ENCODE measurements around the gene STAT4.

STAT4 gene

DNA sequence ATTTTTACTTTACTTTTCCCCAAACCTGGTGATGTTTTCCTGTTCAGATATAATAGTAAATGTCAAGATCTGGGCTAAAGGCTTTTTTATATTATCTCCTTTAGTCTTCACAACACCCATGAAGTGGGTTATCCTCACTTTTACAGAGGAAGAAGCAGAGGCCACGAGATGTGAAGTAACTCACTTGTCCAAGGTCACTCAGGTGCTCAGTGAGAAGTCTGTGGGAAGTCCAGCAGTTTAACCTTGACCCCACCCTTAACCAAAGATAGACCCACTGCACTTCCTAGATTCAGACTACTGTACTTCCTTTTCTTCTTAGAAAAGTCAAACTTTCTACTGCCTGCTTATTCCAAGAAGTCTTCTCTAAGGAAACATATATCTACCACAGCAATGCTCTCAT is 80.5 kb downstream of the STAT4 start:
- no peak for DNase-seq

- no peak for DNase-seq
Measured at GRCh38 chr2:191069606-191070005, 81.2 kb downstream of the STAT4 start.

- no peak for DNase-seq
Measured at GRCh38 chr2:191066919-191067233, 83.9 kb downstream of the STAT4 start.

DNA sequence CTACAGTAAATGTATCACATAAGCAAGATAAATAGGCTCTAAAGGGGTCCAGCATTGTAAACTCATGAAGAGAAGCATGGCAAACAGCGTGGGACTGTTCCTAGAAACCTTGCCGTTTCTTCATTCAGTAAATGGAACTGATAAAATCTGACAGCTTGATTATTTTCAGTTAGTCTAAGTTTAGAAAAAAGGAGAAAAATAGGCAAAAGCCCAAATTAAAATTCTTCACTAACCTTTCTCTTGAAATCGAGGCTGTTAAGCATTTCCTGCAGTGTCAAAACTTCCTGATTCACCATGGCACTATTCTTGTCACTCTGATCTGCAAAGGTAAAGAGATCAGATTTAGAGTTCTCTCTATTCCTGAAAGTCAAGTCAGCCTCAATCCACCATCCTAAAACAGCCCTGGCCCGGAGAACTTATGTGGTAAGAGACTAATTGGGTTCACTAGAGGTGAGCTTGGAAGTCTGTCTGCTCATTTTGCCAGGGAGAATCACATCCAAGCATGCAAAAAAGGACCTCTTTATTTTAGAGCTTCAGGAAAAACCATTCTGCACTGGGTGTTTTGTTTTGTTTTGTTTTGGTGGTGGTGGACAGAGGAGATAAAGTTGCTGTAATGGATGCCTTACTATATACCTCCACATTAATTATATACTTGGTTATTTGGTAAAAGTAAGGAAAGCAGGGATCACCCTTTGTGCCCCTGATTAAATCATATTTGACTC is 84.4 kb downstream of the STAT4 start:
- DNase-seq, result no peak

GRCh38 chr2:191065785-191066184 is 85.0 kb downstream of the STAT4 start:
- no peak for DNase-seq

GRCh38 chr2:191064590-191064989 is 86.2 kb downstream of the STAT4 start:
- DNase-seq, result no peak

- DNase-seq, result no peak
Measured at GRCh38 chr2:191063584-191063983, 87.2 kb downstream of the STAT4 start.

GRCh38 chr2:191061381-191061980 is 89.3 kb downstream of the STAT4 start:
- no peak for DNase-seq

DNA sequence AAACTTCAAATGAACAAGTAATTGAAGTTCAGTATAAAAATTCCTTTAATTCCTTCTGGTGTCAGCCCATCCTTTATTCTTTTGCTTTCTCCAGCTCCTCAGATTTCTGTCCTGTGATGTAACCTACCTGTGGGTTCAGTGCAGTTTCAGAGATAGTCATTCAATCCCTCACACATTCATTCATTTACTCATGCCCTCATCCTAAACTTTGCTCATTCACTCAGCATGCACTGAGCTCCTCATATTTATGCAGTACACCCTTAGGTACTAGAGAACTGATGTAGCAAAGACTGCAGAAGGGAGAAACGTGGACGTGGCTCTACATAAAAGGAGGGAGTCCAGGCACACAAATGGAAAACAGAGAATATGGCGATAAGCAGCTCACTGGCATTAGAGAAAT is 91.5 kb downstream of the STAT4 start:
- no peak for DNase-seq

DNA sequence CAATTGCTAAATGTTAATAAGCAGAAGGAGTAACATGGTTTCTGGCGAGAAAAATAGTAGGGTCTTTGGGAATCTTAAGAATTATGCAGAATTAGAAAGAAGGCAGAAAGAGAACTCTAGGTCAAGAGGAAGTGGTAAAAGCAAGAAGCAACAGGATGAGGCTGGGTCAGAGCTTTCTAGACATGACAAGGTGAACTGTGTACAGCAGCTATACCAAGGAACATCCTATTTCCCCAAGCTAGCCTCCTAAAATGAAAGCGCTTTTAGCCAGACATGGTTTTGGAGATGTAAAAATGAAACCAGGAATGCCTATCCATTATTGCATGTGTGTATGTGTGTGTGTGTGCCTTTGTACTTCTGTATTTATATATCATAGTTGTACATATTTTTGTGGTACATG is 94.6 kb downstream of the STAT4 start:
- DNase-seq, result no peak

- DNase-seq, result no peak
Measured at GRCh38 chr2:191053256-191053655, 97.5 kb downstream of the STAT4 start.

DNA sequence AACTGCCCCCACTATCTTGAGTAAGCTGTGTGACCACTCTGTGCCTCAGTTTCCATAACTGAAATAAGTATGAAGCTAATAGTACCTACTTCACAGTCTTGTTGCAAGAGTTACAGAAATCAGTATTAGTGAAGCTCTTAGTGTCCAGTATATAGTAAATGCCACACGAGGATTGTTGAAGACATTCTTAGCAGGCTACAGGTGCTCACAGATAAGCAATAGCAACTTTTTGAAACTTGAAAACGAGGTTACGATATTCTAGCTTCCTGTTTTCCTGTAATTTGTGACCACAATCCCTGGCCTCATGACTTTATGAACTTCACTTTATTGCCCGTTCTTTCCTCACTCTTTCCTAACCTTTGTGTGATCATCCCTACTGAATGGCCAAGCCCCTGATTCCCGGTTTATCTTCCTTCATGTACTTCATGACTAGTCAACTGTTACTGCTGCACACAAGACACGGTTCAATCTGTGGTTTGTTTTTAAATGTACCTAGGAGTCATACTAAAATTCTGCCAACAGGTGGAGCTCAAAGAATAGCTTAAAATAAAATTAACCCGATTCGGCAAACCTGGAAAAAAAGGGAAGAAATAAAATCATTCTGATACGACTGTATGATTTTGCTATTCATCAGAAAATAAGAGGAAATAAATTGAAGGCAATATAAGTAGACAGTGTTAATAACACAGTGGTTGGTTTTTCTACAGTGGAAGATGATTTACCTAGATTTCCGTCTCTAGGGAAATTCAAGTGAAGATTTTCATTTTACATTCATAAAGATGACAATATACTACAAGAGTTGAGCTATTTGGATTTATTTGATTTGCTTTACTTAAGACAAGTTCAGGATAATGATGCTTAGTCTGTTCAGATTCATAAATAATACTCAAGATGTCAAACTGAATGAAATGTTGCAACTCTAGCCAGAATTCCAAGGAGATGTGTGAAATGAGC is 98.7 kb downstream of the STAT4 start:
- DNase-seq, result peak; percentile 53

DNA sequence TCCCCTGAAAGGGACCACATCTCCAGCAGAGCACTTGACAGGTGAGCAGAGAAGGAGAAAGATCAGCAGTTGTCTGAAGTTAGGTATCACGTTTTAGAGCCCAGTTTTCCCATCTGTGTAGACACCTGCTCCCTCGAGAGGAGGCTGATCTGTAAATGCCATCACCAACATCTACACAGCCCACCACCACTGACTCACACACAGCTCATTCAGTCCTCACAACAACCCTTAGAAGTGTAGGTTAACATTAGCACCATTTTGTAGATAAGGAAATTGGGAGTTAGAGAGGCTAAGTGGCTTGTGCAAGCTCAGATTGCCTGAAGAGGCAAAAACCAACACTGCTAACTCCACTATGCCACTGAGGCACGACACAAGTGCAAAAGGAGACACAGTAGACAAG is 99.6 kb downstream of the STAT4 start:
- no peak for DNase-seq

DNA sequence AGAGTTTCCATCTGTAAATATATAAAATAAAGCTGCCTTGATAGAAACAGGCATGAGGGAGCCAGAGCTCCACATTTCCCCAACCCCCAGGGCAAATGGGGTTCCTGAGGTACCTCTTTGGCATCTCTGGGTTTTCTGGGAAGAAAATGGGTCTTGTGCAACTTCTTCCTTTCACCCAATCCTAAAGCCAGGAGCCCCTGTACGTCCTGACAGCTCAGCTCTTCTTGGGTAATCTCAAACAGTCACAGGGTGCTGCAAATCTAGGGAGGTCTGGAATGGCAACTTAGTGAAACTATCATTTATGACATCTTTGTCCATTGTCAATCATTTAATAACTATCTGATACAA is 100.2 kb downstream of the STAT4 start:
- no peak for DNase-seq

DNA sequence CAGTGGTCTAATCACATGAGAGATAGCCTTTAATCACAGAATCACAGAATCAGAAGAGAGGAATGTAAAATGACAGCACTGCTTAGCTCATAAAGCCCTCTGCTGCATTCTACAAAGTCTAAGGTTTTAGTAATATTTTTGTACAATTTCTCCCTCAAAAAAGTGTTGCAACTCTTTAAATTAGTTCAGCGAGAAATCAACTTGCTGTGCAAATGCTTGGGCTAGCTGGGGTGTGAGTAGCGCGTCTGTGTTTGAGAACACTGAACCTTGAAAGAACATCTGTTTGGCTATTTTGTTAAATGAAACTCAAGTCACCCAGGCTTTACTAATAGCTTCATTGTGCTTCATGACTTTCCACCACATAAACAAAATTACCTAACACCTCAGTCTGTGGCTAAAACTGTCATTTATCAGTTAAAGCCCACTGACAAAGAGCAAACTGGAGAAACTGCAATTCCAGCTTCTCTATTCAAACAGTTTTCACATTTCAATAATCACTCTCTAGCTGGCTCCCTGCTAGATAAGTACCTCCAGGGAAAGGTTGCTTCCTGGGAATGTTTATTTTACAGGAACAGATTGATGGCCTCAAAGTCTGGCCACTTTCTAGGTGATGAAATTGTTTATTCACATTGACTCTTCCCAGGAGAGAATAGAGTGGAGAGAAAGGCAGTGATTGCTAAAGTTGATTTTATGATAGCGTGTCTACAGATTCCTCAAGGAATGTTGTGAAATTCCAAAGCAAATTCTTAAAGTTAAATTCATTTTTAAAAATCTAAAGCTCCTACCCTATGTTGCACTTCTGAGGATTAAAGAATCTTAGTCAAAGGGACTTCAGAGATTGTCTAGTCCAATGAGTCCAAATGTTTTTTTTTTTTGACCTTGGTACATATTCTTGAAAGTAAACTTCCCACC is 100.8 kb downstream of the STAT4 start:
- DNase-seq, result peak; percentile 50

GRCh38 chr2:191048073-191048472 is 102.7 kb downstream of the STAT4 start:
- DNase-seq, result no peak

DNA sequence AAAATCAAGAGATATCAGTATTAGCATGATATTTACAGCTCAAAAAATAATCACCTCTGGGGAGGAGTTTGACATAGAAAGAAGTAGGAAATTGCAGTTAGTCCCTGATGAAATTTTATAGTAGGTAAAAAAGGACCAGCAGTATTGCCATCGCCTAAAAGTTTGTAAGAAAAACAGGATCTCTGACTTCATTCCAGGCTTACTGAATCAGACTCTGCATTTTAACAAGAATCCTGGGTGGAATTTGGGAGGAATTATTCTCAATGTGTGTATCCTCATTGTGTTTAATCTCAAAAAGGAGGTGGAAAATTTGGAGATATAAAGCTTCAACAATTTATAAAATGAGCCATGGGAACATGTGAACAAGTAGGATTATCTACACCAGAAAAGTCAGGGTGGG is 105.7 kb downstream of the STAT4 start:
- no peak for DNase-seq

DNA sequence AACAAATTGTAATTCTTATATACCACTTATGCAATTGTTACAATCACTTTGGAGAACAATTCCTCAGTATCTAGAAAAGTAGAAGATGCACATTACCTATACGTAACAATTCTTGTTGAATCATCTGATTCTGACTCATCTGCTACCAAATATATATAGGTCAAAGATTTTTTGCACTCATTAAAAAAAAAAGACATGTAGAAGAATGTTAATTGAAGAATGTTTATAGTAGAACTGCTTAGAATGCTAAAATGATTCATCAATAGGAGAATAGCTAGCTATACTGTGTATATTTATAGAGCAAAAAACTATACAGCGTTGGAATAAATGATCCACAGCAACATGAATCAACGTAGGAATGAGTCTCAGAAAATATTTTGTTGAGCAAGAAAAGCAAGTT is 107.4 kb downstream of the STAT4 start:
- DNase-seq, result no peak

DNA sequence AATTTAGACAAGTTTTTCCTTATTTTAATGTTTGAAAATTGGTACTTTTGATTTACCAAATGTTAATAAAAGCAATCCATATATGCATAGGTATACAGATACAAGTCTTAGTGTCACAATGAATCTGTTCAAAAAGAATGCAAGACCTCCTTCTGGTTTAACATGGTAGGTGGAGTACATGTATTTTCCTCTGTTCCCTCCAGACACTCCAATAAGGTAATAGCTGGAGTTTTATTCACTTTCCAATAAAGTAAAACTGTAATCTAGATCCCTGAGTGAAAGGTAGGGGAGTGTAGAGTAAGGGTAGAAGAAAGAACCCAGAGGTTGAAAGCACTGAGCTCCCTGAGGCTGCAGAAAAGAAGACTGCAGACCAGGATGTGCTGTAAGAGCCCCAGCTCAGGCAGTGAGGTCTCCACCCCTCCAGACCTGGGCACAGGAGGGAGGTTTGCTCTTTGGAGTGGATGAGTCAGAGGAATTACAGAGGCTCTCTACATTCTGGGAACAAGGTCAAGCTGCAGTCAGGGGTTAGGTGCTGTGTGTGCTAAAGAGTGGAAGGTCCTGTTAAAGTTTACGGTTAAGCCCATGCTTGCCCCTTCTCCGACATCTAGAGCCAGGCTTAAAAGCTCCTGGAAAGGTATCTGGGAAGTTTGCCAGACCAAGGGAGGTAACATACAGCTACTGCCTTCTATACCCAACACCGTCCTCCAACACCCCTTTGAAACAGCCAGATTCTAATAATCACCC is 109.2 kb downstream of the STAT4 start:
- no peak for DNase-seq

DNA sequence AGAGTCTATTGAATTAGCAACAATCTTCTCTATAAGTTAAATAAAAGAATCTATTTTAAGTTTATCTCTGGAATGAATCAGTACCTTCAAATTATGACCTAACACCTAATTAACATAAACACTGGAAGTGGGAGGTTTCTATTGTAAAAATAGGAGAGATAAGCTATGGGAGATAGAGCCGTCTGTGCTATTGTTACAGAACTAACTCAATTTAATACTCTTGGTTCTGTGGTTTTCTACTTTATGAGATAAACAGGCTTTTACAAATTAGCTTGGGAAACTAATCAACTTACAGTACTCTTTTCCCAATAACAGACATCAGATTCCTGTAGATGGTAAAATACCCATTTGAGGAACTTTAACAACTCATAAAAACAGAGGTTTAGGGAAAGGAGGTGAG is 111.2 kb downstream of the STAT4 start:
- no peak for DNase-seq

DNA sequence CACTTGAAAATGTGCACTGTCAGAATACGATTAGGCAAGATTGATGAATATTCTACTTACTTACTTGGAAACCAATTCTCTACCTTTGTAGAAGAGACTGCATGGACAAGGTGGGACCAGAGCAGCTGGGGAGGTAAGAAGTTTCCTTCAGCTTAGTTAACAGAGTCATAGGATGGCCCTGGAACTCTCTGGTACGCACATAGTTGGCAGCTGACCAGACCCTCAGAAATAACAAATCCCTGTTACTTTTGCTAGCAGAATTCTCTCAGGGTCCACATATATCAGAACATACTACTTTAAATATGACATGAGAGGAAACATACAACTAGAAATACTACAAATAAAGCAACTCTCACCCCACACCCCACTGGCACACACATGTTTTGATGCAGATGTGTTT is 112.1 kb downstream of the STAT4 start:
- DNase-seq, result no peak

- no peak for DNase-seq
Measured at GRCh38 chr2:191038241-191038725, 112.5 kb downstream of the STAT4 start.
